ENCODE data around the gene PIGQ. TPM values are rescaled to one million over a fixed set of nuclear protein-coding genes. Genes with fewer than 3 reads are reported as not detected.

PIGQ gene
- total and polyA plus RNA-seq, 2 of the 13 experiments (the other 11 are each of a cell fraction or from before 2014, with no cell fraction given) = 7.7 to 19.7 TPM

- peak within 1 kb of the TSS; percentile 97 for H3K9ac ChIP-seq (ENCODE audit: insufficient read depth, low read depth, low read length)
- H4K20me1 ChIP-seq (ENCODE audit: insufficient read depth, low read length) = peaks cover 14% of the 10 kb centered on the region; the same call in 1 of the 2 replicates
- peak within 1 kb of the TSS; percentile 99 for H3K27ac ChIP-seq (ENCODE audit: extremely low read length, insufficient read depth, low read length)
- CTCF ChIA-PET (ENCODE audit: low intra/inter-chr PET ratio, low total read pairs) = no interaction called here
- H2AFZ ChIP-seq (ENCODE audit: low read length) = no peak within 1 kb of the TSS
- H3K4me3 ChIP-seq (replicated peaks in 1 of 3; ENCODE audit: insufficient read depth in 1 of 3, low read depth in 2 of 3, low read length in 3 of 3) = peak within 1 kb of the TSS; percentile 94 to 96 (median 96)
- intact Hi-C loops (cut with micrococcal nuclease; ENCODE audit: unreplicated experiment) = loop anchor here (10.0 kb wide), 1 partner anchor 55 kb away; the partner anchor contains the start of genes MCRIP2 and WDR90
- H3K4me1 ChIP-seq (ENCODE audit: insufficient read depth, low read length) = peaks cover 68% of the 10 kb centered on the region
- H3K79me2 ChIP-seq (ENCODE audit: insufficient read depth, low read length) = peaks cover 44% of the 10 kb centered on the region
- ATAC-seq = peak; percentile 79
- peak; percentile 93 for DNase-seq (ENCODE audit: low spot score)
- BruUV-seq (replicated peaks) = no TSS peak
- H3K36me3 ChIP-seq (replicated peaks in 1 of 2; ENCODE audit: control insufficient read depth in 1 of 2, insufficient read depth in 2 of 2, low read length in 2 of 2) = 0 out of 5 replicates have a peak, but pooled peaks cover 0 to 3% of the 10 kb centered on the region in 2 experiments
- H3K27me3 ChIP-seq (ENCODE audit: control insufficient read depth in 1 of 2, insufficient read depth in 2 of 2, low read length in 2 of 2) = no peaks in the 10 kb centered on the region
- peak within 1 kb of the TSS; percentile 95 for H3K4me2 ChIP-seq (ENCODE audit: low read depth, low read length)
- H3K9me3 ChIP-seq (ENCODE audit: low read length) = no peaks in the 10 kb centered on the region
- WGBS (ENCODE audit: low lambda C conversion rate) = 0% methylated on average over 15 of the region's 67 CpGs
- POLR2A ChIA-PET = no interaction called here
- in situ Hi-C loops (cut with HindIII; ENCODE audit: extremely low pct_ligation_motif_present, low pct_unique_long_range_greater_than_20kb) = no loop called here
- FAIRE-seq = peak; percentile 23
- 0 out of 2 replicates have a peak, but pooled peaks have one; percentile 8 for TF ChIP-seq KDM5B (CRISPR knock-in tag; IDR thresholded peaks at IDR 0.05; ENCODE audit: borderline replicate concordance)
- TF ChIP-seq ZNF280B (CRISPR knock-in tag; IDR thresholded peaks at IDR 0.05; ENCODE audit: borderline replicate concordance) = no peak
- no peak for TF ChIP-seq PAX8 (CRISPR knock-in tag; IDR thresholded peaks at IDR 0.05; ENCODE audit: borderline replicate concordance)
- TF ChIP-seq ZBTB38 (CRISPR knock-in tag; IDR thresholded peaks at IDR 0.05) = no peak
- no peak for TF ChIP-seq ZBTB3 (CRISPR knock-in tag; IDR thresholded peaks at IDR 0.05; ENCODE audit: borderline replicate concordance, low read depth)
- no peak for TF ChIP-seq SRY (CRISPR knock-in tag; IDR thresholded peaks at IDR 0.05)
- TF ChIP-seq E2F5 (CRISPR knock-in tag; conservative IDR thresholded peaks at IDR 0.05) = no peak
- 0 out of 2 replicates have a peak, but pooled peaks have one; percentile 20 for TF ChIP-seq MEF2D (CRISPR knock-in tag; IDR thresholded peaks at IDR 0.05)
- TF ChIP-seq CREM (IDR thresholded peaks at IDR 0.05) = peak; percentile 54
- no peak for TF ChIP-seq CREM (CRISPR knock-in tag; IDR thresholded peaks at IDR 0.05)
- no peak for TF ChIP-seq RCOR2 (CRISPR knock-in tag; IDR thresholded peaks at IDR 0.05)
- no peak for TF ChIP-seq MTF2 (CRISPR knock-in tag; IDR thresholded peaks at IDR 0.05; ENCODE audit: borderline replicate concordance)
- no peak for TF ChIP-seq KAT8 (CRISPR knock-in tag; IDR thresholded peaks at IDR 0.05)
- TF ChIP-seq DZIP1 (CRISPR knock-in tag; IDR thresholded peaks at IDR 0.05) = no peak
- no peak for TF ChIP-seq U2AF1 (optimal IDR thresholded peaks at IDR 0.05; ENCODE audit: low read depth, low read length)
- peak; percentile 81 for TF ChIP-seq NFYC (CRISPR knock-in tag; IDR thresholded peaks at IDR 0.05)
- TF ChIP-seq ATF7 (IDR thresholded peaks at IDR 0.05) = no peak
- TF ChIP-seq ATF7 (CRISPR knock-in tag; IDR thresholded peaks at IDR 0.05) = no peak
- no peak for TF ChIP-seq NR2F6 (IDR thresholded peaks at IDR 0.05)
- no peak for TF ChIP-seq NR2F6 (CRISPR knock-in tag; IDR thresholded peaks at IDR 0.05)
- TF ChIP-seq MXI1 (IDR thresholded peaks at IDR 0.05; ENCODE audit: borderline replicate concordance, low read depth, low read length) = no peak; the same call in 2 of the 3 replicates
- TF ChIP-seq ZNF274 (CRISPR knock-in tag; IDR thresholded peaks at IDR 0.05) = peak; percentile 61; the same call in 1 of the 2 replicates
- no peak for TF ChIP-seq REXO4 (CRISPR knock-in tag; IDR thresholded peaks at IDR 0.05; ENCODE audit: borderline replicate concordance)
These were observed 20.0 kb downstream of the PIGQ start, which contains the start of gene RAB40C for GRCh38 chr16:589658-590187. RAB40C (plus strand) TSS chr16:590066; CDS start chr16:590292, 226 bp downstream.

Measured in HepG2 (cell line).